SK-MEL-5 (cell line): Measurements from ENCODE around the gene SPATA46. TPM values are rescaled to one million over a fixed set of nuclear protein-coding genes. Genes with fewer than 3 reads are reported as not detected.
"Not testable (repeated sequence)": the region's sequence is repeated elsewhere in the genome, so short reads cannot be mapped to it uniquely, and the experiment has no call there.

ENCODE experiments used
- DNase-seq: peaks from one replicate; pipeline ENCODE4 v3.0.0-alpha.2; 2016; ENCODE audit warnings: low read depth, low spot score
- in situ Hi-C: cut with HindIII; loops from 2 replicates; pipeline ENCODE4 v1.10.0; 2016; ENCODE audit warnings: low sequenced_read_pairs, high pct_unique_total_duplicates, low pct_unique_long_range_greater_than_20kb
- polyA plus RNA-seq, 2 experiments: library from polyadenylated mRNA; depleted of rRNA; stranded (reverse); fragments of >200 nt; gene quantifications; 2 replicates each; pipeline ENCODE4 v1.2.3, GENCODE V29; 2015
- total RNA-seq: library from RNA; depleted of rRNA; stranded (reverse); fragments of >200 nt; shearing (Covaris generic); gene quantifications from 2 replicates; pipeline ENCODE4 v1.2.3, GENCODE V29; 2014; rRNA removed

Gene SPATA46
- total RNA-seq: 0.32 TPM in 1 of 2 replicates, not detected in the other
- polyA plus RNA-seq (2015; cell fraction: cytosol; rRNA removed): not detected in 2 replicates
- not detected in 2 replicates for polyA plus RNA-seq (2015; cell fraction: nucleus; rRNA removed)

GRCh38 chr1:162376691-162377090, at the start of gene SPATA46:
Gene SPATA46 (minus strand): TSS chr1:162376854. CDS start chr1:162376790, 64 bp downstream.
- peak; percentile 69 for DNase-seq
- in situ Hi-C loops: no loop called here

- in situ Hi-C loops: no loop called here
- DNase-seq: no peak
Observed at GRCh38 chr1:162422662-162423375, 46.2 kb upstream of the SPATA46 start.

- peak; percentile 58 for DNase-seq
Observed at GRCh38 chr1:162421258-162422164, 44.9 kb upstream of the SPATA46 start.

DNA sequence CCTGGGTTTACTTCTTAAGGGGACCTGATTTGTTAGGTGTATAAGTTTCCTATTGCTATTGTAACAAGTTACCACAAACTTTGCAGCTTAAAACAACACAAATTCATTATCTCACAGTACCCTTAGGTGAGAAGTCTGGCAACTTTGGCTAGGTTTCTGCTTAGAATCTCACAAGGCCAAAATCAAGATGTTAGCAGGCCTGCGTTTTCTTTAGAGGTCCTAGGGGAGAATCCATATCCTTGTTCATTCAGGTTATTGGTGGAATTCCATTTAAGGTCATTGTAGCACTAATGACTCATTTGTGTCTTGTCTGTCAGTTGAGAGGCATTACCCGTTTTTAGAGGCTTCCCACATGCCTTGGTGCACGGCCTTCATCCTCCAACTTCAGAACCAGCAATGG, 43.5 kb upstream of the SPATA46 start:
- no peak for DNase-seq
- in situ Hi-C loops: no loop called here

More at GRCh38 chr1:162421258-162422164, 44.9 kb upstream of the SPATA46 start:
- in situ Hi-C loops: no loop called here

- DNase-seq, in situ Hi-C loops: not testable (repeated sequence)
Observed at GRCh38 chr1:162419450-162419931, 42.8 kb upstream of the SPATA46 start.

GRCh38 chr1:162418584-162418983, 41.9 kb upstream of the SPATA46 start:
- in situ Hi-C loops, DNase-seq: not testable (repeated sequence)

- in situ Hi-C loops: no loop called here
- no peak for DNase-seq
Observed at GRCh38 chr1:162417650-162418049, 41.0 kb upstream of the SPATA46 start.

GRCh38 chr1:162416909-162417308, 40.3 kb upstream of the SPATA46 start:
- DNase-seq: no peak
- in situ Hi-C loops: no loop called here

DNA sequence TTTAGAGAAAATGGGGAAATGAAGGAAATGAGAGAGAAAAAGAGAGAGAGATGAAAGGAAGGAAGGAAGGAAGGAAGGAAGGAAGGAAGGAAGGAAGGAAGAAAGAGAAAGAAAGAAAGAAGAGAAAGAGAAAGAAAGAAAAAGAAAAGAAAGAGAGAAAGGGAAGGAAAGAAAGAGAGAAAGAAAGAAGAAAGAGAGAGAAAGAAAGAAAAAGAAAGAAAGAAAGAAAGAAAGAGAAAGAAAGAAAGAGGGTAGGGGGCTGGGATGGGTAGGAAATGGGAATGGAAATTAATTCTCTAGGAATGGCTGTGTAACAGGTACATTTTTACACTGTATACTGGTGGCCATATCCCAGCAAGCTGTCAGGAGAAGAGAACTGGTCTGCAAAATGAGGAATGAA, 39.6 kb upstream of the SPATA46 start:
- in situ Hi-C loops: no loop called here
- no peak for DNase-seq

DNA sequence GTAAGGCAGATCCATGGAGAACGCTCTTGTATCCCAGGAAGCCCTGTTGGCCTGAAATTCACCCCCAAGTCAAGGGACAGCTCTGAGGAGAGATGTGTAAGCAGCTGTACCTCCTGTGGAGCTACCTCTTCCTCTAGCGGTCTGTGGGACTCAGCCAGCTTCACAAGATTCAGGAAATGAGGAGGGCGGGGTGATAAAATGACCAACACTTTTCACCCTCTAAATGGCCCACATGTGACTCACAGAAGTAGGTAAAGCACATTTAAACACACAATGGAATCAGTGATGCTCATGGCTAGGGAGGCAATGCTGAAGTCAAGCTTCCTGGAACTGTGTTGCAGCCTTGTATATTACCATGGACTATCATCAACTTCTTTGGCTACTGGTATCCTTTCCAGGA, 35.3 kb upstream of the SPATA46 start, which contains the start of gene SH2D1B:
Gene SH2D1B, minus strand, starts transcription at position 135 of the 400 bp plus-strand sequence. Its CDS starts 120 bp downstream, at position 15.
- in situ Hi-C loops: no loop called here
- DNase-seq: no peak

GRCh38 chr1:162407539-162407938, 30.9 kb upstream of the SPATA46 start:
- in situ Hi-C loops: no loop called here
- DNase-seq: no peak

DNA sequence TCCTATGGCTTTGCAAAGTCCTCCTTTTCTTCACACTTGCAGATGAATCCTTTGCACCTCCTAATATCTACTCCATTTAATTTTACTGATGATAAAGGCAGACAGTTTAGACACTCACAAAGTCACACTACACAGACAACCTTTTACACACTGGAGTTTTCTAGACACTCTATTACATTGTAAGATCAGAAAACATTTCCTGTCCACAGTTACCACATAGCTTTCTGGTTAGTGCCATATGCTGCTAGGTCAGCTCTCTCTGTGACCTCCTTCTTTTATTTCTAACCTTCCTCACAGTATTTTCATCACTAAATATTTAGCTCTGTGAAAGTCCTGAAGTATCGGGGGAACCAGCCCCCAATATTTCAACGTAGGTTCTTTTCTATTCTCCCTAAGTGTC, 30.2 kb upstream of the SPATA46 start:
- in situ Hi-C loops: no loop called here
- no peak for DNase-seq

GRCh38 chr1:162405800-162406199, 29.1 kb upstream of the SPATA46 start:
- no peak for DNase-seq
- in situ Hi-C loops: no loop called here

DNA sequence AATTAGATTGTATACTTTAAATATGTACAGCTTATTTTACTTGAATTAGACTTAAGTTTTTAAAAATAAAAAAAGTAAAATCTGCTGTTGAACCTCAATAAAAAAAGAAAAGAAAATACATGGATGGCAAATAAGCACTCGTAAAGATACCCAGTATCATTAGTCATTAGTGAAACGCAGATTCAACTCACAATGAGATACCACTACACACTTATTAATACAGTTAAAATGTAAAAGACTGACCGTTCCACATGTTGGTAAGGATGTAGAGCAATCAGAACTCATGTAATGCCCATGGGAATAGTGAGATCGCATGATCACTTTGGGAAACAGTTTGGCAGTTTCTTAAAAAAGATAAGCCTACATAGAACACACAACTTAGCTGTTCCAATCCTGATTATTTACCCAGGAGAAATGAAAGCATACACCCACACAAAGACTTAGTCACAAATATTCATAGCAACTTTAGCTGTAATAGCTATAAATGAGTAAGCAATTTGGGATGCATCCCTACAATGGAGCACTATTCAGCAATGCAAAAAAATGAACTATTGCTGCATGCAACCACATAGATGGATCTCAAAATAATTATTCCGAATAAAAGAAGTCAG, 28.0 kb upstream of the SPATA46 start:
- in situ Hi-C loops: no loop called here
- DNase-seq: peak; percentile 32

DNA sequence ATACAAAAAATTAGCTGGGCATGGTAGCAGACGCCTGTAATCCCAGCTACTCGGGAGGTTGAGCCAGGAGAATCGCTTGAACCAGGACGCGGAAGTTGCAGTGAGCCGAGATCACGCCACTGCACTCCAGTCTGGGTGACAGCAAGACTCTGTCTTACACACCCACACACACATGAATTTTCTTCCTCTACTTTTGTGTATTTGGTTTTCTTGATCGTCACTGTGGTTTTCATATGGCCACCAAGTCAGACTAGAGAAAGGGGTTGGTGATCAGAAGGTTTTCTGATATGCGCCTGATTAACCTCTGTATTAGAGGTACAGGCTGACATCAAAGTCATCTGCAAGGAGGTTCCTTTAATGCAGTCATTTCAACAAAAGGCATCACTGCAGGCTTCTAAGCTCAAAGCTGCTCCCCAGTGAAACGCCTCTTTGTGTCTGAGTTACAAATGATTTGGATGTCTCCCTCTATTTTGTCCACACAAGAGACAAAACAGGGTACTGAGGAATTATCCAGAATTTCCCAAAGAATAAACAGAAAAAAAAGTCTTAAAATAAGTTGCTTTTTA, 24.2 kb upstream of the SPATA46 start:
- DNase-seq: no peak
- in situ Hi-C loops: no loop called here

- no peak for DNase-seq
- in situ Hi-C loops: no loop called here
Observed at GRCh38 chr1:162398999-162399580, 22.4 kb upstream of the SPATA46 start.

GRCh38 chr1:162397943-162398560, 21.4 kb upstream of the SPATA46 start:
- in situ Hi-C loops: no loop called here
- no peak for DNase-seq
